GM23248 (cell line): ENCODE data around the gene C1QC. TPM values are rescaled to one million over a fixed set of nuclear protein-coding genes. Genes with fewer than 3 reads are reported as not detected.

Experiments
- DNase-seq: peaks from one replicate; pipeline ENCODE4 v3.0.0-alpha.2; 2015
- H2AFZ ChIP-seq: fragments of 200-600 bp; sonication (generic); 2 replicates; pipeline ENCODE4 v1.6.1; 2016; ENCODE audit warnings: antibody characterized with exemption
- H3F3A ChIP-seq: fragments of 200-600 bp; sonication (generic); 2 replicates; pipeline ENCODE4 v1.6.1; 2016; ENCODE audit warnings: mild to moderate bottlenecking, antibody characterized with exemption, mixed run types; ENCODE audit not compliant: insufficient read depth
- H3K27ac ChIP-seq: fragments of 200-600 bp; sonication (generic); 2 replicates; pipeline ENCODE4 v1.5.1; 2016; ENCODE audit warnings: mild to moderate bottlenecking
- H3K27me3 ChIP-seq: fragments of 200-600 bp; sonication (generic); replicated peaks from 2 replicates; pipeline ENCODE4 v1.6.1; 2016; ENCODE audit warnings: mild to moderate bottlenecking; ENCODE audit not compliant: insufficient read depth
- H3K36me3 ChIP-seq: fragments of 200-600 bp; sonication (generic); 2 replicates; pipeline ENCODE4 v1.6.1; 2016; ENCODE audit warnings: low read depth, mild to moderate bottlenecking
- H3K4me1 ChIP-seq: fragments of 200-600 bp; sonication (generic); 2 replicates; pipeline ENCODE4 v1.6.1; 2016; ENCODE audit warnings: mild to moderate bottlenecking; ENCODE audit not compliant: insufficient read depth
- H3K4me2 ChIP-seq: fragments of 200-600 bp; sonication (generic); one replicate; pipeline ENCODE4 v1.6.1; 2016; ENCODE audit warnings: mild to moderate bottlenecking; ENCODE audit not compliant: unreplicated experiment
- H3K4me3 ChIP-seq: fragments of 200-600 bp; sonication (generic); 2 replicates; pipeline ENCODE4 v1.5.1; 2016; ENCODE audit warnings: mild to moderate bottlenecking
- H3K79me2 ChIP-seq: fragments of 200-600 bp; sonication (generic); 2 replicates; pipeline ENCODE4 v1.6.1; 2016; ENCODE audit warnings: mild to moderate bottlenecking; ENCODE audit not compliant: insufficient read depth
- H3K9ac ChIP-seq: fragments of 200-600 bp; sonication (generic); 2 replicates; pipeline ENCODE4 v1.6.1; 2016; ENCODE audit warnings: mild to moderate bottlenecking
- H3K9me2 ChIP-seq: fragments of 200-600 bp; sonication (generic); 2 replicates; pipeline ENCODE4 v1.6.1; 2016; ENCODE audit warnings: mixed run types, mild to moderate bottlenecking, moderate library complexity; ENCODE audit not compliant: insufficient read depth
- H3K9me3 ChIP-seq: fragments of 200-600 bp; sonication (generic); one replicate; pipeline ENCODE4 v1.6.1; 2017; ENCODE audit warnings: low read depth
- H4K20me1 ChIP-seq: fragments of 200-600 bp; sonication (generic); 2 replicates; pipeline ENCODE4 v1.6.0; 2016; ENCODE audit not compliant: insufficient read depth
- EZH2 ChIP-seq: fragments of 200-600 bp; sonication (generic); IDR thresholded peaks from 2 replicates; pipeline ENCODE4 v1.6.1; 2018; ENCODE audit warnings: antibody characterized with exemption, mild to moderate bottlenecking; ENCODE audit not compliant: insufficient read depth, poor library complexity, severe bottlenecking
- EZH2phosphoT487 ChIP-seq: fragments of 200-600 bp; sonication (generic); IDR thresholded peaks from 2 replicates; pipeline ENCODE4 v1.6.1; 2018; ENCODE audit warnings: antibody characterized with exemption, moderate library complexity, mild to moderate bottlenecking, low read depth; ENCODE audit not compliant: insufficient read depth
- WGBS, 2 experiments: methylation state at CpG; one replicate each; pipeline ENCODE4 v1.1.6; 2015 to 2017; ENCODE audit warnings: low lambda C conversion rate in 2 of 2, low coverage in 1 of 2; ENCODE audit errors: missing lambda C conversion rate in 2 of 2; 5-methylcytosine and 5-hydroxymethylcytosine counted together
- in situ Hi-C: fragments of 300-500 bp; cut with MboI; formaldehyde crosslinking; loops from 2 replicates; pipeline ENCODE4 v1.15.0; 2020
- polyA plus RNA-seq: library from polyadenylated mRNA; unstranded; fragments of >200 nt; fragmentation: Nextera tagmentation; extraction: Ambion mirVana; gene quantifications from 2 replicates; pipeline ENCODE4 v1.2.1, GENCODE V29; 2016
- total RNA-seq: library from RNA; depleted of rRNA; stranded (reverse); fragments of >200 nt; shearing (Covaris generic); gene quantifications from 2 replicates; pipeline ENCODE4 v1.2.3, GENCODE V29; 2014

C1QC gene
- total and polyA plus RNA-seq, 2 experiments from 2014 or later: not detected

- no peaks in the 10 kb centered on the region for H3K4me1 ChIP-seq
- no peak overlapping the region for H3K4me2 ChIP-seq
- no peaks in the 10 kb centered on the region for H3K36me3 ChIP-seq
- no peaks in the 10 kb centered on the region for H3K9me3 ChIP-seq
- H3K79me2 ChIP-seq: no peaks in the 10 kb centered on the region
- no peak overlapping the region for H3K9ac ChIP-seq
- no peak for DNase-seq
- H3K27me3 ChIP-seq: peaks cover 14% of the 10 kb centered on the region
- no peak overlapping the region for H2AFZ ChIP-seq
- TF ChIP-seq EZH2phosphoT487: no peak
- TF ChIP-seq EZH2: no peak
- no peaks in the 10 kb centered on the region for H3K9me2 ChIP-seq
- whole genome bisulfite sequencing, 2 experiments: 58 to 66% methylated on average over 8 of the region's 8 CpGs
- H3K4me3 ChIP-seq: no peak overlapping the region
- no peaks in the 10 kb centered on the region for H3F3A ChIP-seq
- H4K20me1 ChIP-seq: no peaks in the 10 kb centered on the region
- no peak overlapping the region for H3K27ac ChIP-seq
- in situ Hi-C loops: no loop called here
Measured at GRCh38 chr1:22597996-22598395, 45.4 kb upstream of the C1QC start.

GRCh38 chr1:22598736-22599135, 44.7 kb upstream of the C1QC start:
- Histone ChIP-seq H3K9me2 (no peaks in the 10 kb centered on the region), H3K4me1 (no peaks in the 10 kb centered on the region), H3K4me2 (no peak overlapping the region), H3K27me3 (peaks cover 15% of the 10 kb centered on the region), H2AFZ (no peak overlapping the region), H4K20me1 (no peaks in the 10 kb centered on the region), H3K27ac (no peak overlapping the region), H3K4me3 (no peak overlapping the region), H3K9me3 (no peaks in the 10 kb centered on the region), H3K79me2 (no peaks in the 10 kb centered on the region), H3K36me3 (no peaks in the 10 kb centered on the region), H3F3A (no peaks in the 10 kb centered on the region), H3K9ac (no peak overlapping the region)
- in situ Hi-C loops: no loop called here
- TF ChIP-seq EZH2: no peak
- TF ChIP-seq EZH2phosphoT487: no peak
- no peak for DNase-seq
- WGBS, 2 experiments: 49 to 51% methylated on average over 22 to 24 of the region's 24 CpGs

DNA sequence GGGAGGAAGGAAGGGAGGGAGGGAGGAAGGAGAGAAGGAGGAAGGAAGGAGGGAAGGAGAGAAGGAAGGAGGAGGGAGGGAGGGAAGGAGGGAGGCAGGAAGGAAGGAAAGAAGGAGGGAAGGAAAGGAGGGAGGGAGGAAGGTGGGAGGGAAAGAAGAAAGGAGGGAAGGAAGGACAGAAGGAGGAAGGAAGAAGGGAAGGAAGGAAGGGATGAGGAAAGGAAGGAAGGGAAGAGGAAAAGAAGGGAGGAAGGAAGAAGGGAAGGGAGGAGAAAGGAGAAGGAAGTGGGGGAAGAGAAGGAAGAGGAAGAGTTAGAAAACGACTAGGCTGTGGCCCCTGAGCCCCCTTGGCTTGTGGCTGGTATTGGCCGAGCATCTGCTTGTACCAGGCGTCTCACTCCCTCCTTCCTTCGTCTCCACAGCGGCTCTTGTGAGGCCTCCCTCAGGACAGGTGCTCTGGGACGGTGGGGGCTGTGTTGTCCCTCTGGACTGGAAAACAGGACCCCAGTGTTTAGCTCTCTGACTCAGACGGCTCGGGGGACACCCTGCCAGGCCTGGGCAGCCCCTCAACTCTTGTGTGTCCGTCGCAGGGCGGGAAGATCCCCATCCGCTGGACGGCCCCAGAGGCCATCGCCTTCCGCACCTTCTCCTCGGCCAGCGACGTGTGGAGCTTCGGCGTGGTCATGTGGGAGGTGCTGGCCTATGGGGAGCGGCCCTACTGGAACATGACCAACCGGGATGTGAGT, 43.2 kb upstream of the C1QC start:
- TF ChIP-seq EZH2 (no peak), EZH2phosphoT487 (no peak)
- no peak overlapping the region for H2AFZ ChIP-seq

GRCh38 chr1:22600817-22601605, 42.4 kb upstream of the C1QC start:
- Histone ChIP-seq H3K9me3 (no peaks in the 10 kb centered on the region), H3K9ac (no peak overlapping the region), H3F3A (no peaks in the 10 kb centered on the region), H3K79me2 (no peaks in the 10 kb centered on the region), H3K4me1 (no peaks in the 10 kb centered on the region), H3K4me3 (no peak overlapping the region), H3K9me2 (no peaks in the 10 kb centered on the region), H4K20me1 (no peaks in the 10 kb centered on the region), H3K4me2 (no peak overlapping the region), H3K36me3 (no peaks in the 10 kb centered on the region), H2AFZ (no peak overlapping the region), H3K27ac (no peak overlapping the region), H3K27me3 (peaks cover 35% of the 10 kb centered on the region)
- no peak for DNase-seq
- 67 to 69% methylated on average over 30 to 31 of the region's 39 CpGs for WGBS, 2 experiments
- no peak for TF ChIP-seq EZH2
- no peak for TF ChIP-seq EZH2phosphoT487
- in situ Hi-C loops: no loop called here

More for the DNA sequence above, 43.2 kb upstream of the C1QC start:
- in situ Hi-C loops: no loop called here
- Histone ChIP-seq H3F3A (no peaks in the 10 kb centered on the region), H3K4me2 (no peak overlapping the region), H3K36me3 (no peaks in the 10 kb centered on the region), H3K27ac (no peak overlapping the region), H3K27me3 (peaks cover 28% of the 10 kb centered on the region), H3K4me3 (no peak overlapping the region), H3K4me1 (no peaks in the 10 kb centered on the region), H3K9me3 (no peaks in the 10 kb centered on the region), H4K20me1 (no peaks in the 10 kb centered on the region), H3K9ac (no peak overlapping the region), H3K9me2 (no peaks in the 10 kb centered on the region), H3K79me2 (no peaks in the 10 kb centered on the region)
- 25 to 33% methylated on average over 20 to 21 of the region's 22 CpGs for WGBS, 2 experiments
- DNase-seq: no peak
